GM20431 (cell line): ENCODE data around the gene SLTM.
"Not testable (repeated sequence)": the region's sequence is repeated elsewhere in the genome, so short reads cannot be mapped to it uniquely, and the experiment has no call there.

Source experiments
- in situ Hi-C: fragments of 300-500 bp; cut with MseI, MboI; formaldehyde crosslinking; loops from one replicate; pipeline ENCODE4 v1.15.0; 2020; ENCODE audit warnings: low sequenced_read_pairs; ENCODE audit not compliant: unreplicated experiment

Gene SLTM

DNA sequence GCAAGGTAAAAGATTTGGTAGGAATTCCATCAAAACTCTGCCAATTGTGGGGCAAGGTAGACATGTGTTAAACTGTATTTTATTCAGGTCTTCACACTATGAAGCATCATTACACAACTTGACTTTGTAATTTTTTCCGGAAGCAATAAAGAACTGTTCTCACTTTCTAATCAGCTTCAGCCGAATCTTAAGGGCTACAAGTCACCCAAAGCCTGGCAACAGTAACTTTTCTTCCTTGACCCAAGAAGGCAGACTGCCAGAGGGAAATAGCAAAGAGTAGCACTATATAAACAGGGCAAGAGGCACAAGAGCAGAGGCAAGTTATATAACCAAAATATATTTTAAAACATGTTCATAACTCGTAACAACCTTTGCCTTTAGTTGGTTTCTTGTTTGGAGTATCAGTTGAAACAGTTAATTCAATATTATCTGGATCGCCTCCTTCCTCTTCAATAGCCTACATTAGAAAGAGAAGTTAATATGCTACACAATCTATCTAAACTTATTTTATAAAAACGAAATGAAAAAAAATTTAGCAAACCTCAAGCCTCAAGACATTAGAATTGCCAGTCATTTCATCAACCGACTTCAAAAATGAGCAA lies 1.4 kb downstream of the SLTM start:
- in situ Hi-C loops: no loop called here

DNA sequence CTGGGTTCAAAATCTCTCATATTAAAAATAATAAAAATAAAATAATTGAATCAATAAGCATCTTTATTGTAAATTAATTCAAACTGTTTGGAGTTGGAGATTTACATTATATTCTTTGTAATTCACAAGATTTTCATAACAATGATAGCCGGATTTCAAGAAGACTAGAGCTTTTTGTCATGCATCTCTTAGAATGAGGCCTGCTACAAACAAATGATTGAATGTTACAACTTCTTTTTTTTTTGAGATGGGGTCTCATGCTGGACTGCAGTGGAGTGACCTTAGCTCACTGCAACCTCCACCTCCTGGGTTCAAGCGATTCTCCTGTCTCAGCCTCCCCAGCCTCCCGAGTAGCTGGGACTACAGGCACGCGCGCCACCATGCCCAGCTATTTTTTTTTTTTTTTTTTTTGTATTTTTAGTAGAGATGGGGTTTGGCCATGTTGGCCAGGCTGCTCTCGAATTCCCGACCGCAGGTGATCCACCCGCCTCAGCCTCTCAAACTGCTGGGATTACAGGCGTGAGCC lies 3.5 kb downstream of the SLTM start:
- in situ Hi-C loops: no loop called here

DNA sequence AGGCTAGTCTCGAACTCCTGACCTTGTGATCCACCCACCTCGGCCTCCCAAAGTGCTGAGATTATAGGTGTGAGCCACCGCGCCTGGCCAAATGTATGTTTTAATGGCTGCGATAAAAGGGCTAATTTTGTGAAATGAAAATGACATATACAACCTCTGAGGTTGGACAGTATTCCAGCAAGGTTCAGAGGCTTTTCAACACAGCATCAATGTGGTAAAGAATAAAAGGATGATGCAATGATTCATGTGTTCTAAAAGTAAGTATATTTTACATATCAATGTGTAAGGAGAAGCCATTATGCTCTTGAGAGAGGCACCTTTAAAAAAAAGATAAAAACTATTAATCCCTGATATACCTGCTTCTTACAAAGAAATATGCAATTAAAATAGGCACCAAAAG lies 6.7 kb downstream of the SLTM start:
- in situ Hi-C loops: no loop called here

DNA sequence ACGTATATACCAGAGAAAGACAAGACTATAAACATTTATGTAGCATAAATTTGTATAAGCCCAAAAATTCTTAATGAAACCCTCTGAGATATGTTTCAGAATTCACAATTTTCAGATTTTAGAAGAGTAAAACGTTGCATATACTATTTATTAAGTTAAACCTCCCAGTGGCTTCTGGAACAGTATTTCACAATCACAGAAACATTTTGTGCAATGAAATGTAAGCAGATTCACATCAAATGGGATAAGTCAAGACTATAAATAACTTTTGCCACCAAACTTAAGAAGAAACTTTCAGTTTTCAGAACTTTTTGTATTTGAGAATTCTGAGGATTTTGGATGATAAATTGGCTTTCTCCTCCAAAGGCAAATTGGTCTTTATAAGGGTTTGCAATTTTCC lies 9.2 kb downstream of the SLTM start:
- in situ Hi-C loops: no loop called here

DNA sequence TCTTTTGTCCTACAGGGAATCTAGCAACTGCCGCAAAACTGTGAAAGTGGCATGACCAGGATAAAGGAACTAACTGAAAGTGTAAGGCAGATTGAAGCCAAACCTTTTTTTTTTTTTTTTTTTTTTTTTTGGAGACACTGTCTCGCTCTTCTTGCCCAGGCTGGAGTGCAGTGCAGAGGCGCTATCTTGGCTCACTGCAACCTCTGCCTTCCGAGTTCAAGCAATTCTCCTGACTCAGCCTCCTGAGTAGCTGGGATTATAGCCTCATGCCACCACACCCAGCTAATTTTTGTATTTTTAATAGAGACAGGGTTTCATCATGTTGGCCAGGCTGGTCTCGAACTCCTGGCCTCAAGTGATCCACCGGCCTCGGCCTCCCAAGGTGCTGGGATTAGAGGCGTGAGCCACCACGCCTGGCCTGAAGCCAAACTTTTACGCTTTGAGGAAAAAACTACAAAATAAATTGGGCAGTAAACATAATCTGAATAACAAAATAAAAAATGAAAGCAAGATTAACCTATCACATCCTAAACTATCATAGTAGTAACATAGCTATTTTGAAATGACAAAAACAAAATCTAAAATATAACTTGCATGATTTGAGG lies 9.7 kb downstream of the SLTM start:
- in situ Hi-C loops: no loop called here

DNA sequence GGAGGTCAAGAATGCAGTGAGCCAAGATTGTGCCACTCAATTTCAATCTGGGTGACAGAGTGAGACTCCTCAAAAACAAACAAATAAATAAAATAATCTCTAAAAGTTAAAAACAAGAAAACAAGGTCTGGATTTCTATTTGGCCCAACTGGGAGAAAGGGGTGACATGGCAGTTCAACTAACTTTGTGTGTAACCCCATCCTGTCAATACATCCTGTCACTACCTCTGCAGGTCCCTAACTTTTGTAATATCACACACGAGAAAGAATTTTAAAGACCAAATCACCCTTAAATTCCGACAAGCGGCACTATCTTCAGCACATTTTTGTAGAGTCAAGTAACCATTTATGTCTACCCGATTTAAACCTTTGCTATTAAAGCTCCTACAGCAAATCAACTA lies 10.2 kb downstream of the SLTM start:
- in situ Hi-C loops: no loop called here

DNA sequence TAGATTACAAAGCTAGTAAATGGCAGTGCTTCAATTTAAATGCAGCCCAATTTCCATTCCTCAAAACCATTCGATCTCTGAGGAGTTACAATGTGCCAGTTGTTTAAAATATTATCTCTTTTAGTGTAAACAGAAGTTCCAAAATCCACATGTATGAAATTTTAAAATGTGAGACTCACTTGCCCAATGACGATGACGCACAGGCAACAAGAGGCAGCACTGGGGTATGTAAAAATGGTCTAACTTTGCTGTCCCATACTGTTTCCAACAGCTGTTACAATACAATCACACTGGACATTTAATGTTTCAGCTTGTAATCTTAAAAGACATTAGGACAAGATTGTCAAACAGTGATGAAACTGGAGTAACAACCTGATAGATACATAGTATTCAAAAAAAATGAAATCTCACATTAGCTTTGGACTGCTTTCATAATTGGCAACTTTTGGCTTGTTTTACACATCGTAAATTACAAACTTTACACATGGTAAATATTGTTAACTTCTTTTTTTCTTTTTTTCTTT lies 12.2 kb downstream of the SLTM start:
- in situ Hi-C loops: no loop called here

DNA sequence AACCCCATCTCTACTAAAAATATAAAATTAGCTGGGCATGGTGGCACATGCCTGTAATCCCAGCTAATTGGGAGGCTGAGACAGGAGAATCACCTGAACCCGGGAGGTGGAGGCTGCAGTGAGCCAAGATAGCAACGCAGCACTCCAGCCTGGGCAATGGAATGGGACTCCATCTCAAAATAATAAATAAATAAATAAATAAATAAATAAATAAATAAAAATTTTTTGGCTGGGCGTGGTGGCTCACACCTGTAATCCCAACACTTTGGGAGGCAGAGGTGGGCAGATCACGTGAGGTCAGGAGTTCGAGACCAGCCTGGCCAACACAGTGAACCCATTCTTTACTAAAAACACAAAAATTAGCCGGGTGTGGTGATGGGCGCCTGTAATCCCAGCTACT lies 13.0 kb downstream of the SLTM start:
- in situ Hi-C loops: not testable (repeated sequence)

DNA sequence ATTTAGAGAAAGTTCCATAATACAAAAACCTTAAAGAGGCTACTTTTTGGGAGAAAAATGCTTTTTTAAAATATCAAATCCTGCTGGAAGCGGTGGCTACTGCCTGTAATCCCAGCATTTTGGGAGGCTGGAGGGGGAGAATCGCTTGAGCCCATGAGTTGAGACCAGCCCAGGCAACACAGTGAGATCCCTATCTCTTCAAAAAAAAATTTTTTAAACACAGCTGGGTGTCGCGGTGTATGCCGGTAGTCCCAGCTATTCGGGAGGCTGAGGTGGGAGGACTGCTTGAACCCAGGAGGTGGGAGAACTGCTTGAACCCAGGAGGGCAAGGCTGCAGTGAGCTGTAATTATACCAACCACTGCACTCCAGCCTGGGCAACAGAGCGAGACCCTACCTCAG lies 14.2 kb downstream of the SLTM start:
- in situ Hi-C loops: no loop called here

DNA sequence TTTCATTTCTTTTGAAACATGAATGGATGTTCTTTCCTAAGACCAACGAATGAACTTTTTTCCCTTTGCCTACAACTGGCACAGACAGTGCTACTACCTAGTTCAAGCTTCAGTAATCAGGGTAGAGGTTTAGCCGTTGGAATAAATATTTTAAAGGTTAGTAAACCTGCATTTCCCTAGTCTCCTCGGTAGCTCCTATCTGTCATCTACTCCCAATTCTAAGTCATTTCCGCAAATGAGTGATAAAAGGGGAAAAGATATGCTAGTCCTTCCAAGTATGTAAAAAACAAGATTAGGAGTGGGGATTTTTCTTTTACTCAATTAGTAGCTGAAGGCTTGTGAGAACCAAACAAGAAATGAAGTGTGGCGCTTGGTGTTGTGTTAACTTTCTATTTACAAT lies 15.2 kb downstream of the SLTM start:
- in situ Hi-C loops: no loop called here

DNA sequence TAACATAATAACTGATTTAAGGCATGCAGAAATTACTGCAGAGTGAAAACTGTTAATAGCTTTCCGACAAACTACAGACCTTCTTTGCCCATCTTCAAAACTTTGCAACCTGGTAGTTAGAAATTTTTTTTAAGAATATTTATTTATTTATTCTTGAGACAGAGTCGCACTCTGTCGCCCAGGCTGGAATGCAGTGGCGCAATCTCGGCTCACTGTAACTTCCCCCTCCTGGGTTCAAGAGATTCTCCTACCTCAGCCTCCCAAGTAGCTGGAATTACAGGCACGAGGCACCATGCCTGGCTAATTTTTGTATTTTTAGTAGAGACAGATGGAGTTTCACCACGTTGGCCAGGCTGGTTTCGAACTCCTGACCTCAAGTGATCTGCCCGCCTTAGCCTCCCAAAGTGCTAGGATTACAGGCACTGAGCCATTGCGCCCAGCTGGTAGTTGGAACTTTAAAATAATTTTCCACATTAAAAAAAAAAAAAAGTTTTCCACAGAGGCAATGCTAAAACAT lies 15.8 kb downstream of the SLTM start:
- in situ Hi-C loops: not testable (repeated sequence)

DNA sequence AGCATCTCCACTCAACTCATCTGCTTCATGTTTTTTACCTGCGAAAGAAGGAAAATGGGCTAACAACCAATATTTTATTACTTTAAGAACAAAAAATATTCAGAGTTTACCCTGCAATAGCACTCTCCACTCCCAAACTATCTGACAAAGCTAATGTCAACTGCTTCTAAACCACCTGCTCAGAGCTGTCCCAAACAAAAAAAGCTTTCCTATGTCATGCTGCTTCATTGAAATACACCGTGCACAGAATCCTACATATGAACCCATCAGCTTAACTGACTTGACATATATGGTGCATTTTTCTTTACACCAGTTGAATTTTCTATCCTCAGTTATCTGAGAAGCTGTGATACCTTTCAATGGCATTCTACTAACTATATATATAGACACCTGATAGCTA lies 16.5 kb downstream of the SLTM start:
- in situ Hi-C loops: no loop called here

DNA sequence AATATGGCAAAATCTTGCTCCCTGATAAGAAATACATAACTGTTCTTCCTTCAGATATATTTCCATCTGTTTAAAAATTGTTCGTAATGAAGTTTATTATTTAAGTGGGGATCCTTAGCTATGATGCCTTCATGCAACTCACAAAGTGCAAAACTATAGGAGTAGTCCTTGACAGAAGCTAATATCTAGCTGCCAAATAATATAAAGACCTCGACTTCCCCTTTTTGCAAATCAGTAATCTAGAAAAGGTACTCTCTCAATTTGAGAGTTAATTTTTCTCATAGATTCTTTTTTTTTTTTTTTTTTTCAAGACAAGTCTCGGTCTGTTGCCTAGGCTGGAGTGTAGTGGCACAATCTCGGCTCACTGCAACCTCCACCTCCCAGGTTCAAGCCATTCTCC lies 23.0 kb downstream of the SLTM start:
- in situ Hi-C loops: no loop called here

DNA sequence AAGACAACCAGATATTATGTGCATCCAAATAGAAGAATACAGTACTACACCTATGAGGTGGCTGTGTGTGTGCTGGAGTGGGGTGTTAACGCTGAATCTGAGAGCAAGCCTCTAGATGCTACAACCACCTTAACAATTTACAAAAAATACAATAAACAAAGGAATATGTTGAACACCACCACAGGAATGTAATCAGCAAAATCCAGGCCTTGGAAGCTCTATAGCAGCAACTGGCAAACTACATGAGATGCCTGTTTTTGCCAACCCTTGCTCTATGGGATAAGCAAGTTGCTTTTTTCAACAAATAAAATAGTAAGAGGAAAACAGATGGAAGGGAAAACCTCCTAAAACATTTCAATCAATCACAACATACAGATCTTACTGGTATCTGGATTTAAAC lies 23.9 kb downstream of the SLTM start:
- in situ Hi-C loops: no loop called here

DNA sequence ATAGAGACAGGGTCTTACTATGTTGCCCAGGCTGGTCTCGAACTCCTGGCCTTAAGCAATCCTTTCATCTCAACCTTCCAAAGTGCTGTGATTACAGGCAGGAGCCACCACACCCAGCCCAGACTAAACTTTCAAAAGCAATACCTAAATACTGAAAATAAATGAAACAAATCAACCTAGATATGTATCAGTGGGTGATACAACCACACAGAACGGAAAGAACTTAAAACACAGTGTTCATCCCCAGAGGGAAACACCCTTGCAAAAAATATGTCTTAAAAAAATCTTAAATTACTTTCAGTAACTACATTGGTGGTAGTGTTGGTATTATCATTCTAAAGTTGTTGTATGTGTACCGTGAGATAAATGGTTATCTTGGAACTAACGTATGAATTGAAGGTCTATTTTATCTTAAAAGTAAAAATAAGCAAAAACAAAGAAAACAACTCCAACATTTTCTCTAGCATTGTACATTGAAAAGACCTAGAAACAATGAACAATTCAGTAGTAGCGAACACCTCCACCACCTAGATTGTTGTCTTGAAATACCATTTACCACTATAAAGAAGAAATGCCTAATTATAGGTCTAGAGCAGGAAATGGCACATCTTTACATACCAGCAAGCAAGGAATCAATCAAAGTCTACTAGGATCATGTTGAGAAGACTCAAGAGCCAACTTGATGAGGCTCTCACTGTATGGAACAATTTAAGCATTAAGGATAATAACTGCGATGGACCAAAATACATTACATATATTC lies 24.7 kb downstream of the SLTM start:
- in situ Hi-C loops: no loop called here

DNA sequence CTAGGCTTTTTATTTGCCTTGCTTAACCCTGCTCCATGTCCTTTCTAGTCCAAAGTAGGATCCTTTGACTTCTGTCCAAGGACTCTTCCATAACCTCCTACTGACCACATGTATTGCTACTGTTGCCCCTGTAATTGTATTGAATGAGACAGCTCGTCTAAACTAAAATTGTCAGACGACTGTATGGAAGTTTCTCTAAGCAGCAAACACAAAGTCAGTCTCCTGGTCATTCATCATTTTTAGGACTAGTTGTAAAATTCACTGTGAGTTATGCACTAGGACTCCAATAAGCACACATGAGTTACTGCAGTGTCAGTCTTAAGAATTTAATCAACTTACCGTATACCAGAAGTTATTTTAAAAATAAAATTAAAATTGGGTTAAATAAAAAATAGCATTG lies 32.8 kb downstream of the SLTM start:
- in situ Hi-C loops: no loop called here

DNA sequence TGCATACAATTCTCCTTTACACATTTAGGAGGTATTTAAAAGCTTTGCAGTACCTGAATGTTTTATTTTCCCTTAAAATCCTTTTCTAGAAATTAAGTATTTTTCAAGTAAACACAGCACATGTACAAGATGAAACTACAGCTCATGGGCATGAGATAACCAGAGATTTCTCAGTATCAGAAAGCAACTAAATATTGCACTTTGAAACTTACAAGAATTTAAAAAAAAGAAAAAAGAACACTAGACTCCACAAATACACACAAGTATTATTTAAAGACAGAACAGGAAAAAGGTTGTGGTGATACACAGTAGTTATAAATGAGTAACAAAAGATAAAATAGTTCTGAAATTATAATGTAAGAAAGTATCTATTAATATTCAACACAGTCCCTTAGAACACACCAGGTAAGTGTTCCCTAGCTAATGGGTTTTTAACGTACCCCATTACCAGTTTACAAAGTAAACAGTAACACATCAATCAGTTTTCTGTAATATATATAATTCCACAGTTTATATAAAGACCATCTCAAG lies 35.3 kb downstream of the SLTM start:
- in situ Hi-C loops: no loop called here

DNA sequence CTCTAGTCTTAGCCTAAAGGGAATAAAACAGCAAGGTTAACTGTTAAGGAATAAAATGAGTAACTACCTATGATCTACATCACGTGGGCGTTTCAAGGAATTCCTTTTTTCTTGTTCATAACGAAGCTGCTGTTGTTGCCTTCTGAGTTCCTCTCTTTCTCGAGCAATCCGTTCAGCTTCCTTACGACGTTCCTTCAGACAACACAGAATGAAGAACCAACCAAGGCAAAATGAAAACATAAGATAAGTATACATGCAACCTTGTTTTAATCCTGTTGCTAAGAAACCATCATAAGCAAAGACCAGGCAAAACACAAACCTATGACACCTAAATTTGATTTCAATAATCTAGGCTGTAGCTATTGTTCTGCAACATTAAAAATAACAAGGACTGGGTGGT lies 44.1 kb downstream of the SLTM start:
- in situ Hi-C loops: no loop called here

DNA sequence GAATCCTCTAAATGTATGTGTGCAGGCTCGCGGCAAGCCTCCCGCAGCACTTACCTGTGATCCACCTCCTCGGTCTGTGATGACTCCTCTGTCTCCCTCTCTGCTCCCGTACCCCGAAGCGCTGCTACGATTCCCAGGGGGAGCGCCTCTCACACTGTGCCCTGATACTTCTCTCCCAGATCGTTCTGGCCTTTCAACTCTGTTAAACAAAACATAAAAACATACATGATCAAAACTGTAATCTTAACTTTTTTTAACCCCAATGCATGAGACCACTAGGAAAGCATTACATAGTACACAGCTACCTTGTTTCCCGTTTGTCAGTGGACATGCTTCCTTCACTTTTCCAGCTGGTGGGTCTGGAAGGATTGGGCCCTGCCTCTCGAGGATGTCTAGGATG lies 46.6 kb downstream of the SLTM start:
- in situ Hi-C loops: no loop called here

DNA sequence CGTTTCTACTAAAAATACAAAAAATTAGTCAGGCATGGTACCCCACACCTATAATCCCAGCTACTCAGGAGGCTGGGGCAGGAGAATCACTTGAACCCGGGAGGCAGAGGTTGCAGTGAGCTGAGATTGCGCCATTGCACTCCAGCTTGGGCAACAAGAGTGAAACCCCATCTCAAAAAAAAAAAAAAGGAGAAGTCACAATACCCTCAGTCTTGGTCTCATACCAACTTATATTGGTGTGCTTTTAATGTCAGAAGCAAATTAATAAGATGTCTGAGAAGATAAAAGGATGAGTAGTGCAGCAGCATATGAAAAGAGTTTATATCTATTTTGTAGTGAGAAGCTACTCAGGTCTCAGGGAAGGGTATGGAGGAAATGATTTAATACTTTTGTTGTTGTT lies 49.6 kb downstream of the SLTM start:
- in situ Hi-C loops: not testable (repeated sequence)

DNA sequence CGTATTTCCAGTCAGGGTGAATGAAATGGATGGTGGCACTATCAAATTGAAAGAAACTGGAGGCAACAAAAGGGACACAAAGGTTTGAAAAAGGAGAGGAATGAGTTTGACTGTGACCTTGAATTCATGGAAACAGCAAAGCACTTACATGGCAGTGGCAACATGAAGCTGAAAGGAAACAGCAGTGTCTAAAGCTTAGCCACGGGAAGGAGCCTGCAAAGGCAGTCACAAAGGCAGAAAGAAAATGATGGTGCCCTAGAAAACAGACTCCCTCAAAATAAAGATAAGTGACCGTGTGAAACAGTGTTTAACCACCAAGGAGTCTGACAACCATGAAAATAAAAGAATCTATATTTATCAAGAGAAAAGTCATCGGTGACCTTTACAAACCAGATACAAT lies 51.2 kb downstream of the SLTM start:
- in situ Hi-C loops: no loop called here
